RWPE1 (cell line): ENCODE measurements around the gene CARD10.
A peak's percentile ranks its signal among the peaks of the same experiment; 100 is the strongest.
"Not testable (repeated sequence)": the region's sequence is repeated elsewhere in the genome, so short reads cannot be mapped to it uniquely, and the experiment has no call there.

Experiments
- CTCF ChIA-PET: fragments of 350-600 bp; sonication (Branson Sonifier 250); formaldehyde crosslinking; extraction: SDS; loops from one replicate; lab custom pipeline; 2021; lab: Yijun Ruan, JAX
- POLR2A ChIA-PET: fragments of 400-600 bp; formaldehyde crosslinking; extraction: SDS; loops from one replicate; lab custom pipeline; 2020; ENCODE audit warnings: antibody characterized with exemption; ENCODE audit not compliant: low non-redundant PET; lab: Yijun Ruan, JAX
- DNase-seq: peaks from one replicate; pipeline ENCODE4 v3.0.0; 2012; ENCODE audit warnings: low spot score
- H3K27ac ChIP-seq: fragments of 450-650 bp; 2 replicates; pipeline ENCODE4 v1.5.1; 2017
- CTCF ChIP-seq: fragments of 450-650 bp; conservative IDR thresholded peaks from 2 replicates; pipeline ENCODE4 v1.5.1; 2017; ENCODE audit warnings: low read depth, mild to moderate bottlenecking

The CARD10 gene

GRCh38 chr22:37474447-37475090 is 44.6 kb downstream of the CARD10 start:
- ChIA-PET POLR2A (no interaction called here), CTCF (interaction anchor here (0.6 kb wide), 1 partner anchor 550 kb away, joined by 3 read pairs; no protein-coding TSS in a partner anchor)

GRCh38 chr22:37473437-37473946 is 45.7 kb downstream of the CARD10 start:
- H3K27ac ChIP-seq: no peak overlapping the region
- CTCF ChIA-PET: interaction anchor here (0.5 to 2.2 kb wide), 2 partner anchors 92 to 119 kb away, joined by 5 to 6 read pairs; no protein-coding TSS in a partner anchor
- POLR2A ChIA-PET: no interaction called here
- DNase-seq: no peak
- no peak for TF ChIP-seq CTCF

More at GRCh38 chr22:37474447-37475090, 44.6 kb downstream of the CARD10 start:
- DNase-seq: no peak
- TF ChIP-seq CTCF: no peak
- H3K27ac ChIP-seq: no peak overlapping the region

DNA sequence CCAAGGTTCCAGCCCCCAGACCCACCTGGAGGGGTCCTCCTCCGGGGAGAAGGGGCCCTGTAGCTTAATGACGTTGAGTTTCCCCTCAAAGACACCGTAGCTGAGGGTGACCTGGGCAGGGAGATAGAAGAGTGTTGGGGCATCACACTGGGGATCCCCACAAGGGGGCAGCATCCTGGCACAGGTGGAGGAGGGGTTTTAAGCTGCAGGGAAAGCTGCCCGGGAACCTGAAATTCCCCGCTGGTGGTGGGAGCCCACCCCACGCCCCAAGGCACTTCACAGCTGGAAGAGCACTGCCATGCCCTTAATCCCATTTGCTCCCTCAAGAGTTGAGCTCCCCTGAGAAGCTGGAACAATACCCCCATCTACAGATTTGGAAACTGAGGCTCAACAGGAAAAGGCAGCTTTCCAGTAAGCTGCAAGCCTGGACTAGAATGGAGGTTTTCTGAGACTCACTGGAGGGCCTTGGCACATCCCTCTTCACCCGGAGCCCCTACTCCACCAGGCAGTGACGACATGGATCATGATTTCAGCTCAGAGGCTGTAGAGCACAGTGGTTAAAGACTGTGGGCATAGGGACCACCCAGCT is 46.7 kb downstream of the CARD10 start:
- ChIA-PET POLR2A (no interaction called here), CTCF (interaction anchor here (0.6 to 2.2 kb wide), 8 partner anchors 10 to 883 kb away, joined by 3 to 8 read pairs (median 3); partner anchors contain the start of gene MFNG)
- DNase-seq: peak; percentile 32
- H3K27ac ChIP-seq: no peak overlapping the region
- no peak; the same call in 1 of the 2 replicates for TF ChIP-seq CTCF

DNA sequence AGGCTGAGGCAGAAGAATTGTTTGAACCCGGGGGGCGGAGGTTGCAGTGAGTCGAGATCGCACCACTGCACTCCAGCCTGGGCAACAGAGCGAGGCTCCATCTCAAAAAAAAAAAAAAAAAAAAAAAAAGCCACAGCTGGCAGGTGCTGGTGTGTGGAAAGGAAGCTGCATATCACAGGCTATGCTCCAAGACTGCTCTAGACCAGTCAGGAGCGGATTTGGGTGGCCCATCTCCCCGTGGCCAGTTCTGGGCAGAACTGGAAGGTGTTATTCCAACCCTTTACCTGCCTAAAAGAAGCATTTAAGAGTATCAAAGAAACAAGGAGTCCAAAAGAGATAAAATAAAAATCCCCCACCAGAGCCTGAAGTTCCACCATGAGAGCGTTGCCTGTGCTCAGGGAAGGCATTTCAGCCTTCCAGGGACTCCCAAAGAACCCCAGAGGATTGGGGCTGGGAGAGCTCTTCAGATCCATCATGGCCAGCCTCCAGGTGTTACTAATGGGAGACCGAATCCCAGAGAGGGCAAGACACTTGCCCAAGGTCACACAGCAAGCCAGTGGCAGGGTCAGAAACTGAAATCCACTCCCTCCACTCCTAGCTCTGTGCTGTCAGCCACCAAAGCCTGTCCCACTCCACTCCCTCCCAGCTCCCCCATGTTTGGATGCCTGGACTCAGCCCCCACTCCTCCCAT is 47.3 kb downstream of the CARD10 start:
- no peak for TF ChIP-seq CTCF
- ChIA-PET POLR2A (no interaction called here), CTCF (interaction anchor here (0.6 to 2.2 kb wide), 8 partner anchors 8 to 884 kb away, joined by 3 to 8 read pairs (median 3); partner anchors contain the start of gene MFNG)
- no peak overlapping the region for H3K27ac ChIP-seq
- no peak for DNase-seq

DNA sequence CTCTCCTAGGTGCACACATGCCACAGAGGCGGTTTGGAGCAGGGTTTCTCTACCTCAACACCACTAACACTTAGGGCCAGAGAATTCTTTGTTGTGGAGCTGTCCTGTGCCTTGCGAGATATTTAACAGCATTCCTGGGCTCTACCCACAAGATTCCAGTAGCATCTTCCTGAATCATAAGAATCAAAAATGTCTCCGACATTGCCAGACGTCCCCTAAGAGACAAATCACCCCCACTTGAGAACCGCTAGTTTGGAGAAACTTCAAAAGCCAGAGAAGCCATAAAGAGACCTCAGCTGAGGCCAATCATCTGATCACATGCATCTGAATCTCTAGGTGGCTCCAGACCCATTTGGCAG is 49.1 kb downstream of the CARD10 start:
- DNase-seq: no peak
- no peak for TF ChIP-seq CTCF
- H3K27ac ChIP-seq: no peak overlapping the region
- ChIA-PET POLR2A (no interaction called here), CTCF (no interaction called here)

DNA sequence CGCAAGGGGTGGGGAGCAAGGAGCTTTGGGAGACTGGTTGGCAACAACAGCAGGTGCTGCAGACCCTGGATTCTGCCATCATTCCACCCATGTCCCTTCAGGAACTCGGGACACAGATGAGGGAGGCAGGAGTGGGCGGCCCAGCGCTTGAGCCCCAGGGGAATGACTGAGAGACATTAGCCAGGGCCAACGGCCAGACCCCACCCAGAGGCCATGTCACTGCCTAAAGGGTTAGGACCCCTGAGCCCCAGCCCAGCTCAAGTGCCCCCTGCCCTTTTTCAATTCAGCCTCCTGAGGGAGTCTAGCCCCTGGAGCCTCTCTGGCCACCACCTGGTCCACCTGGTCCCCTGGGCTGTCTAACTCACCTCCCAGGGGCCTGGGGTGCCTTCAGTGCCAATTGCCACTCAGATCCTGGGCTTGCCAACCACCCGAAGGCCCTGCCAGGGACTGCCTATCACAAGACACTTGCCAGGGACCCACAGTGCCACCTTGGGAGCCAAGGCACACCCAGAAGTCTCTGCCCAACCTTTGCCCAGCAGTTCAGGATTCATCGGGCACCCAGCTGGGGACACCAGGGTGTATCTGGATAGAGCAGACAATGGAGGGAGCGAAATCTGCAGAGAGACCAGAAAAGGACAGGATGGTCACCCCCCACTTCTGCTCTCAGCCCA is 49.7 kb downstream of the CARD10 start:
- POLR2A ChIA-PET: no interaction called here

GRCh38 chr22:37468201-37468695 is 51.0 kb downstream of the CARD10 start:
- H3K27ac ChIP-seq, DNase-seq, POLR2A ChIA-PET, CTCF ChIA-PET: not testable (repeated sequence)

More for the DNA sequence above, 49.7 kb downstream of the CARD10 start:
- no peak for TF ChIP-seq CTCF
- no peak for DNase-seq
- CTCF ChIA-PET: no interaction called here
- no peak overlapping the region for H3K27ac ChIP-seq
